Stimulated activated CD8-positive, alpha-beta memory T cell treated with anti-CD3 and anti-CD28 coated beads, Interleukin-7, amount 100 ng/mL, for 24 hours (primary cell): Measurements from ENCODE around the gene MUC20.
"Not testable (repeated sequence)": the region's sequence is repeated elsewhere in the genome, so short reads cannot be mapped to it uniquely, and the experiment has no call there.

Experiments
- DNase-seq: peaks from one replicate; pipeline ENCODE4 v3.0.0-alpha.2; 2020; ENCODE audit warnings: low read depth

MUC20 gene

GRCh38 chr3:195729476-195730251 lies 8.9 kb downstream of the MUC20 start:
- DNase-seq, result no peak

DNA sequence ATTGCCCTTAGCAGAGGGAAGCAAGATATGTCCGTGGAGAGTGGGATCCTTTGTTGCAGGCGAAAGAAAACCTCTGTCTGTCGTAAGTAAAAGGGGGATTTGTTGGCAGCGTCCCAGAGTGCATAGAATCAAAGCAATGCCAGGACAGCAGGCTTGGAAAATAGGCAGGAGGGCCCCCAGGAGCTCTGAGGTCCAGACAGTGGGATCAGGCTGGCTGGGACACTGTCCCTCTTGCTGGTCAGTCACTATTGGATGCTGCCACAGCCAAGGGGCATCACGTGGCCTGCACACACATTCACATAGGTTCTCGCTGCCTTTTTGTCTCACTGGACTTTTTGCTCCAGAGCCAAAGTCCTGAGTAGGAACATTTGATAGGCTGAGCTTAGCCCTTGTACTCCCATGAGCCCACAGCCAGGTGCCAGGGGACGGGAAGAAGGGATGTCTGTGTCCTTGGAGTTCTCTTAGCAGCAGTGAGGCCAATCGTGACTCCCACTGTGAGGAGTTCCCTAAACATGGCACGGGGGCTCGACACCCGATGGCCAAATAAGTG lies 10.7 kb downstream of the MUC20 start:
- DNase-seq, result no peak

DNA sequence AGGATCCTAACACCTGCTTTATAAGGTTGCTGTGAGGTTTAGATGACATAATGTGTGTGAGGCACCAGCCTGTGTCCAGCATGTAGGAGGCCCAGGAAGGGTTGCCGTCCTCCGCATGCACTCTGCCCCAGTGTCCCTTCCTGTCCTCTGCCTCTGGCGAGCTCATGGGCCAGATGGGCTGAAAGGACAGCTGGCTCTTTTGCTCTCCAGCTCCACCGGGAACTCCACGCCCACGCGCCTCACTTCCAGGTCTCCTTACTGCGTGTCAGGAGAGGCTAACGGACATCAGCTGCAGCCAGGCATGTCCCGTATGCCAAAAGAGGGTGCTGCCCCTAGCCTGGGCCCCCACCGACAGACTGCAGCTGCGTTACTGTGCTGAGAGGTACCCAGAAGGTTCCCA lies 12.2 kb downstream of the MUC20 start:
- DNase-seq, result no peak

DNA sequence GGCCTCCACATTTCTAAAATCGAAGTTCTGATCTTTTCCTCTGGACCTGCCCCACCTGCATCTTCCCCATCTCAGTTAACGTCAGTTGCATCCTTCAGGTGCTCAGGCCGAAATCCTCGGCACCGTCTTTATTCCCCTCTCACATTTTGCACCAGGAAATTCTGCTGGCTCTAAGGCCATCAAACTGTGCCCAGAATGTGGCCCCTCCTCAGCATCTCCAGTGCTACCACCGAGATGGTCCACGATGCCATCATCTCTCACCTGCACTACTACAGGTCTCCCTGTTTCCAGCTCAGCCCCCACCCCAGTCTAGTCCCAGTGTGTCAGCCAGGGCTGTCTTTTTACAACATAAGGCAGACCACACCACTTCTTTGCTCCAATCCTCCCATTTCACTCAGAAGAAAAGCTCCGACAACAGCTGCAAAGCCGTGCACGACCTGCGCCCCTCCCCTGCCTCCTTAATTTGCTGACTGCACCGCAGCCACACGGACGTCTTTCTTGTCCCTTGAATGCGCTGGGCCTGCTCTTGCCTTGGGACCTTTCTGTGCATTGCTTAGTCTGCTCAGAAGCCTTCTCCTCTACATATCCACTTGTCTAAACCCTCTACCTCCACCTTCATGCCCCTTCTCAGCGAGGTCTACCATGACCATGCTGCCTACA lies 14.4 kb downstream of the MUC20 start:
- no peak for DNase-seq

- no peak for DNase-seq
These were observed 16.2 kb downstream of the MUC20 start for GRCh38 chr3:195736866-195737490.

DNA sequence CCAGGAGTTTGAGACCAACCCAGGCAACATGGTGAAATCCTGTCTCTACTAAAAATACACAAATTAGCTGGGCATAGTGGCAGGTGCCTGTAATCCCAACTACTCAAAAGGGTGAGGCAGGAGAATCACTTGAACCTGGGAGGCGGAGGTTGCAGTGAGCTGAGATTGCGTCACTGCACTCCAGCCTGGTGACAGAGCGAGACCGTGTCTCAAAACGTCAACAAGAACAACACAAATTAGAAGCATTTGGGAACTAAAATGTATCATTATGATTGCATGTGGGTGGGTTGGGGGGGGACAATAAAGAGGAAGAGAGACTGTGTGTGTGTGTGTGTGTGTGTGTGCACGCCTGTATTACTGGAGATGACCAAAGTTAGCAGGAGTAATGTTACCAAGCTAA lies 17.0 kb downstream of the MUC20 start:
- DNase-seq, result not testable (repeated sequence)

- no peak for DNase-seq
These were observed 17.7 kb downstream of the MUC20 start for GRCh38 chr3:195738274-195739044.

- DNase-seq, result no peak
These were observed 18.9 kb downstream of the MUC20 start for GRCh38 chr3:195739561-195740111.

DNA sequence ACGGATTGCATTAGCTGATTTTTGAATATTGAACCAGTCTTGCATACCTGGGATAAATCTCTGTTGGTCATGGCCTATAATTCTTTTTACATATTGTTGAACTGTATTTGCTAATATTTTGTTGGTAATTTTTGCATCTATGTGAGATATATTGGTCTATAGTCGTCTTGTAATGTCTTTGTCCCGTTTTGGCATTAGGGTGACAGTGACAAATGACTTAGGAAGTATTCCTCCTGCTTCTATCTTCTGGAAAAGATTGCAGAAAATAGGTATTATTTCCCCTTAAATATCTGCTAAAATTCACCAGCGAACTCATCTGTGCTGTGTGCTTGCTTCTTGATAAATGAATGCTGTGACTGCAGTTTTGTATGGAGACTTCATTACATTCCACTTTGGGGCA lies 23.7 kb downstream of the MUC20 start:
- DNase-seq, result no peak

DNA sequence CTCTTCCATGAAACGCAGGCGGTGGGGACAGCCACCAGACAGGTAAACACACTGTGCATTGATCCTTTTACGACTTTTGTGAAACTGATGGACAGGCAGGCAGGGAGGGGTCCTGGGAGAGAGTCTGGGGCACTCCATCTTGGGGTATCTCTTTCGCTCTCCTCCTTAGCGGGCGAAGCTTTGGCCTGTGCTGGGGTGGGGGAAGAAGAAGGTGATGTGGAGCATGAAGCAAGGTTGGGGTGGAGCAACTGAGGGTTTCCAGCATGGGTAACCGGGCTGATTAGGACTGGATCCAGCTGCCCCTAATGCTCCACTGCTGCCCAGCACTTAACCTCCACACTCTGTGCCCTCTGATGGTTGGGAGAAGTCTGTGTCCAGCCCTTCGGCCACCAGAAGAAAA lies 25.6 kb downstream of the MUC20 start:
- DNase-seq, result no peak

DNA sequence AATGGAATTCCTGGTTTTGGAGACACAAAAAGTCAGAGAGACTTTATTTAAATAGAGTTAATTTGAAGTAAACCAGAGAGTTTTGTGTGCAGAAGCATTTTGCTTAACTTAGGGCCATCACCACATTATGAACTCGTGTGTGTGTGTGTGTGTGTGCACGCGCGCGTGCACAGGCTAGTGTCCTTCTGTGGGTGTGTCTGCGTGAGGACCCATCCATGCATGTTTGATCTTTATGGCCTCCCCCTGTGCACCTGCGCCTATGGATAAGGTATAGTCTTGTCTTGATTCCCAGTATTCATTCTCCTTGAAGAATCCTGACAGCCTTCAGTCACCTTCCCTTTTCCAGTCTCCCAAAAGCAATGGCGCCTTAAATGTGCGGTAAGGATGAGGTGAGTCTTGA lies 26.0 kb downstream of the MUC20 start:
- DNase-seq, result no peak

GRCh38 chr3:195748661-195749060 lies 27.9 kb downstream of the MUC20 start:
- no peak for DNase-seq

DNA sequence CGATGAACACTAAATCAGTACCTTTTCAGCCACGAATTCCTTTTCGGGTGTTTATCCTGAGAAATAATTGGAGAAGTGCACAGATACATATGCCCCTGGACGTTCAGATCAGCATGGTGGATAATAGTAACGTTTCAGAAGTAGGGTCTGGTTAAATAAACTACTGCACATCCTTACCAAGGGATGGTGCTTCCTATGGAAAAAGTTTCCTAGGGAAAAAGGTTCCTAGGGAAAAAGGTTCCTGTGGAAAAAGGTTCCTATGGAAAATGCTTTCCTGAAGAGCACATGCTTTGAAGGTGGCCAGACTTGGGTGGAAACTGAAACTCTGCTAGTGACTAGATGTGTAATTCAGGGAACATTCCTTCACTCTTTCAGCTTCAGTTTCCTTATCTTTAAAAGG lies 28.3 kb downstream of the MUC20 start:
- DNase-seq, result not testable (repeated sequence)

DNA sequence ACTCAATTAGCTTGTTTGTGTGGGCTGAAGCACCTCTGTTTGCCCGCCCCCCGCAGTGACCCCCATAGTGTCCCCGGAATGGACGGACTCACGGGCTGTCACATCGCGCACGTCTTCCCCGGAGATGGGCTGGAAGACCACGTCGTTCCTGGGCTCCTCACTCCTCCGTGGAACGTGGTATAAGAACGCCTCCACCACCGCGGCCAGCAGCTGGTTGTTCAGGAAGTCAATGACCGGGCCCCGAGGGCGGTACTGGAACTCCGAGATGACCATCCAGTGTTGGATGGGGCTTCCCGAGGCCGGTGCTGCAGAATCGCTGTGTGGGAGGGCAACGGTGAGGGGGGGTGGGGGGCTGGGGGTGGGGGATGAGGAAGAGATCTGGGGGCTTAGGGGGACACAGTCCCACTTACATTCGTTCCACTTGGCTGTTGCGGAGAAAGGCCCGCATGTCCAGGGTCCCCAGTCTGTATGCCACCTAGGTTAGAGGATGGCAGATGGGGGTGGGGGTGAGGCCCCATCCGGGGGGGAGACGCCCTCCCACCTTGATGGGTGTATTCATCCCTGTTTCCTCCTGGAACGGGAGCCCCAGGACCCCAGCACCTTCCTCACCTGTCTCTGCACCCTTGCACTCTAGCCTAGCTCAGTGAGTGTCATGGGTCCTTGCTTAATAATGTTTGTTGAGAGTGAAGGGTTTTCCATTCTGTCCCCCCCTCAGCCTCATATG lies 30.2 kb downstream of the MUC20 start:
- no peak for DNase-seq

DNA sequence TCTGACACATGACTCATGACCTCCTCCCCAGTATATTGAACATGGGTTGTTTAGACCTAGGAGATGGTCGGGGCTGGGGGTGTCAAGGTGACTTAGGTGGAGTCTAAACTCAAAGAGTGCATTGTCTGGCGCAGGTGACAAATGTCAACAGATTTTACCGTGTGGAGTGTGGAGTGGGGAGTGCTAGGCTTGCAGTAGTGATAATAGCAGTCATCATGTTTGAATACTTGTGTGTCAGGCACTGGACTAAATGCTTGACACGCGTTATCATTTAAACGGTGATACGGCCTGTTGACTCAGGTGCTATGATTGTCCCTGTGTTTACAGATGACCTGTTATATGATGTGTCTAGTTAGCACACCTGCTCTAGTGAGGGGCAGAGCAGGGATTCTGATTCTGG lies 30.8 kb downstream of the MUC20 start:
- no peak for DNase-seq

DNA sequence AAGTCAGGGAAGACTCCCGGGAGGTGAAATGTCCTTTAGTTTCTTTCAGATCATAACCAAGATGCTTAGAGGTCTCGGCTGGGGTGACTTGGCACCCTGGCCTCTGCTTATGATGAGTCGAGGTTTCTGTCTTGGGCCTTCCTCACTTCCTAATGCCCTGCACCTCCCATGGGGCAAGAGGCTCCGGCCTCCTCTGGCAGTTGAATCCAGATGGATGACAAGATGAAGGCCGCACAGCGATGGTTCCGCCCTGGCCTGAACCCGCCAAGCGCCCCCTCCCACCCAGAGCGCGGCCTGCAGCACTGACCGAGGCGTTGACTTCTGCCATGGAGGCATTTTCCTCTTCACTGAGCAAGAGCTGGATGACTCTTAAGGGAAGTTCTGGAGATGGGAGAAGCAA lies 31.3 kb downstream of the MUC20 start:
- DNase-seq, result no peak

DNA sequence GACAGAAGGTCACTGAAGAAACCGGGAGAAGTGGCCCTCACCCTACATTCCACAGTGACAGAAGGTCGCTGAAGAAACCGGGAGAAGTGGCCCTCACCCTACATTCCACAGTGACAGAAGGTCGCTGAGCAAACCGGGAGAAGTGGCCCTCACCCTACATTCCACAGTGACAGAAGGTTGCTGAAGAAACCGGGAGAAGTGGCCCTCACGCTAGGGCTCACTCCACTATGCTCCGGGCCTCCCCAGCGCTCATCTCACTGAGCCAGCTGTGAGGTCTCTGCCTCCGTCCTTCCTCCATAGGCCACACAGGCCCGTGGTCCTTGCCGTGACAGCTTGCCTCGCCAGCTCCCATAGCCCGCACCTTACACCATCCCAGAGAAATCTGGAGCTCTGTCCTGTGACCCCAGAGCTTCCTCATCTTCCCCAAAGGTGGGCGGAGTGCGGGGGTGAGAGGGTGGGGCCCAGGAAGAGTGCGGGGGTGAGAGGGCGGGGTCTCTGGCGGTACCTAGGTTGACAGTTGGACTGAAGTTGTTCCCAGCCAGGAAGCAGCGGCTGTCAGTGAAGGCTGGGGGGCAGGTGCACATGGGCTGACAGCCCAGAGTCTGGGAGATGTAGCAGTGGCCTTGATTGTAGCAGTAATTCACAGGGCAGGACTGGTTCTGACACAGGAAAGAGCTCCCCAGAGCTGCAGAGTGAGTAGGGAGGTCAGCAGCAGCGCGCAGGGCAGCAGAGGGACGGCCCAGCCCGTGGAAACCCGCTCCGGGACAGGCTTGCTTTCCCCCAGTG lies 32.0 kb downstream of the MUC20 start:
- DNase-seq, result no peak

GRCh38 chr3:195753581-195753980 lies 32.8 kb downstream of the MUC20 start:
- no peak for DNase-seq

DNA sequence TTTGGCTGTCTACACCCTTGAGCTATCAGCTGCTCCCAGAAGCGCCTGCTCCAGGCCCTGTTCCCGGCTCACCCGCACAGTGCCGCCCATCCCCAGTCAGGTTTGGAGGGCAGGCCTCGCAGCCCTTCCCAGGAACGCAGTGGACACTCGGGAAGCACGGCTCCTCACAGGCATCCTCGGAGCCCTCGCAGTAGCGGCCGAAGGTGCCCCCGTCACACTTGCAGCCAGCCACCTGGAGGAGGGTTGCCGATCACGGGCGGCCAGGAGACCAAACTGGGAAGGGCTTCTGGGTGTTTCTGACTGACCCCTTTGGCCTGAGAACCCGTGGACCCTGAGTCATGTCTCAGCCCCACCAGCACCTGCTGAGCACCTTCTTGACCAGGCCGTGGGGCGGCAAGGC lies 33.4 kb downstream of the MUC20 start:
- no peak for DNase-seq

DNA sequence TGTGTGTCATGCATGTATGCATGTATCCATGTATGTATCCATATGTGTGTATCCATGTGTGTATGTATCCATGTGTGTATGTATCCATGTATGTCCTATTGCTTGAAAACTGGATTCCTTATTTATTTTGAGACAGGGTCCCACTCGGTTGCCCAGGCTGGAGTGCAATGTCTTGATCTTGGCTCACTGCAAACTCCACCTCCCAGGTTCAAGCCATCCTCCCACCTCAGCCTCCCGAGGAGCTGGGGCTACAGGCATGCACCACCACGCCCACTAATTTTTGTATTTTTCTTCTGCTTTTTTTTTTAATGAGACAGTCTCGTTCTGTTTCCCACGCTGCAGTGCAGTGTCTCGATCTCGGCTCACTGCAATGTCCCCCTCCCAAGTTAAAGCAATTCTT lies 34.1 kb downstream of the MUC20 start:
- no peak for DNase-seq

GRCh38 chr3:195755391-195755790 lies 34.6 kb downstream of the MUC20 start:
- no peak for DNase-seq
